GM12873 (cell line): ENCODE data around the gene GPR31.

Experiments
- CTCF ChIP-seq: IDR thresholded peaks from 2 replicates; pipeline ENCODE4 v1.5.1; 2012; ENCODE audit warnings: low read depth, mild to moderate bottlenecking, moderate library complexity, low read length, control low read depth; ENCODE audit not compliant: insufficient read depth; ENCODE audit errors: missing control alignments

The GPR31 gene

DNA sequence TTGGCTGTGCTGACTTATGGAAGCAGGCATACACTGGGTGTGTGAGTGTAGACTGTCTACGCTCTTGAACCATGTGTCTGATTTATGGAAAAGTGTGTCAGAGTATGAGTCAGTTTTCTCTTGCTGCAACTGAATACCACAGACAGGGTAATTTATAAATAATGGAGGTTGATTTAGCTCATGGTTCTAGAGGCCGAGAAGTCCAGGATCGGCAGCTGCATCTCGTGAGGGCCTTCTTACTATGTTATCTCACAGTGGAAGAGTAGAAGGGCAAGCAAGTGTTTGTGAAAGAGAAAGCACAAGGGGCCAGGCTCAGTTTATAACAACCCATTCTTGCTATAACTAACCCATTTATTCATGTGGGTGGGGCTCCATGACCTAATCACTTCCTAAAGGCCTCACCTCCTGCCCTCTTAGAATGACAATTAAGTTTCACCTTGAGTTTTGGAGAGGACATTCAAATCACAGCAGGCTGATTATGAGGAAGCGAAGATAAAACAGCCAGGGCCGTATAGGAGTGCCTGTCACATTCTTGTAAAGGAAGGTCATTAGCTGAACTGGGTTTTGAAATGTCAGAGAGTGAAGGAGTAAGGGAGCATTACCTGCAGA is 6.7 kb downstream of the GPR31 start:
- no peak for TF ChIP-seq CTCF

- no peak for TF ChIP-seq CTCF
Measured at GRCh38 chr6:167148997-167149396, 8.8 kb downstream of the GPR31 start.

DNA sequence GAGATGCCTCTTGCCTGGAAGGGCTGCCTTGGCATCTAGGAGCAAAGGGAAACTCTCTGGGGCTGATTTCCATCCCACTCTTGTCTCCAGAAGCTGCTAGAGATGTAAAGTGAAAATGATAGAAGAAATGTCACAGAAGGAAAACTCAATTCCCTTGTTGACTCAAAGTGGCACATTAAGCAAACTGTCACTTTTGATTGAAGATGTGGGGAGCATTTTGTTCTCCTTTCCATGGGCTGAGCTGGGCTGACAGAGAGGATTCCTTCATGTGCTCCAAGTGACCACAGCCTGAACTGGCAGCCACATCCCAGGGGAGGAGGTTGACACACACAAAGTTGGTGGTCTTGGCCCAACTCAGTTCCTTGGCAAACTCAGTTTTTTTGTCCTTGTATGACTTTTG is 9.8 kb downstream of the GPR31 start:
- TF ChIP-seq CTCF: no peak

DNA sequence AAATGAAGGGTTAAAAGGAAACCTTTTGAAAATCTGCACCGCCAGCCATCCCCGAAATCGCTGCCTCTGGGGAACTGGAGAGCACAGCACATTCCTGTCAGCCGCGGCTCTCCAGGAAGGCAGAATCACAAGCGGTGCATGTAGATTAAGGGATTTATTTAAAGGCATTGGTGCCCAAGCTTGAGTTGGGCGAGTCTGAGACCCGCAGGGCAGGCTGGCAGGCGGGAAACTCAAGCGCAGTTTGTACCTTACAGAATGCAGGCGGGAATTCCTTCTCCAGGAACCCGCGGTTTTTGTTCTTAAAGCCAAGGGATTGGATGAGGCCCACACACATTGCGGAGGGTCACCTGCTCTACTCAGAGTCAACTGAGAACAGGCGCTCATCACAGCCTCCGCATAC is 10.8 kb downstream of the GPR31 start:
- TF ChIP-seq CTCF: no peak

- TF ChIP-seq CTCF: no peak
Measured at GRCh38 chr6:167146135-167146534, 11.6 kb downstream of the GPR31 start.

GRCh38 chr6:167145461-167145860 is 12.3 kb downstream of the GPR31 start:
- no peak for TF ChIP-seq CTCF

GRCh38 chr6:167143041-167143440 is 14.7 kb downstream of the GPR31 start:
- no peak for TF ChIP-seq CTCF
